HG03045 (cell line): ENCODE measurements around the gene PSME1.
A peak's percentile ranks its signal among the peaks of the same experiment; 100 is the strongest.

ENCODE experiments used
- ATAC-seq: cut with Tn5 transposase; IDR thresholded peaks from one replicate; pipeline ENCODE4 v1.9.1; 2021; ENCODE audit warnings: mild to moderate bottlenecking, moderate library complexity; ENCODE audit not compliant: unreplicated experiment

The PSME1 gene

DNA sequence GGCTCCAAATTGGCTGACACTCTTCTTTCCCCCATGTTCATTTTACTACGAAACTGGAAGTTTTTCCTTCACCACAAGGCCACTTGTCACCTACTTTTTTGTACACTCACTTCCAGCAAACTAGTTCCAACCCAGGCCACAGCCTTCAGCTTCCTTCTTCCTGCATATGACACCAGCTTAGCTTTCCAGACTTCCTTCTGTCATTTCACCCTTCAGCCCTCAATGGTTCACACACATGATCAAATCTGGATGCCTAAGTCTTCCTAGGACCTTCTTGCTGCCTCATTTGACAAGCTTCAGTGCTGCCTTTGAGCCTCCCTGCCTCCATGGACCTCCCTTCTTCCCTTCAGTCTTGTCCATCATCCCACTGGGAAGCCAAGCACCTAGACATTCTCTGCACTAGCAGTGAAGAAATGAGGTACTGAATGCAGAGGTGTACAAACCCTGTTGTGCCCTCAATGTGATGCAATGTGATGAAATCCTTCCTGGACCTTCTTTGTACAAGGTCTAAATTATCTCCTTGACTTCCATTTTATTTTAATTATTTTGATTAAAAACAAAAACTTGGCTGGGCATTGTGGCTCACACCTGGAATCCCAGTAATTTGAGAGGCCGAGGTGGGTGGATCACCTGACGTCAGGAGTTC lies 31.6 kb downstream of the PSME1 start:
- ATAC-seq = no peak

DNA sequence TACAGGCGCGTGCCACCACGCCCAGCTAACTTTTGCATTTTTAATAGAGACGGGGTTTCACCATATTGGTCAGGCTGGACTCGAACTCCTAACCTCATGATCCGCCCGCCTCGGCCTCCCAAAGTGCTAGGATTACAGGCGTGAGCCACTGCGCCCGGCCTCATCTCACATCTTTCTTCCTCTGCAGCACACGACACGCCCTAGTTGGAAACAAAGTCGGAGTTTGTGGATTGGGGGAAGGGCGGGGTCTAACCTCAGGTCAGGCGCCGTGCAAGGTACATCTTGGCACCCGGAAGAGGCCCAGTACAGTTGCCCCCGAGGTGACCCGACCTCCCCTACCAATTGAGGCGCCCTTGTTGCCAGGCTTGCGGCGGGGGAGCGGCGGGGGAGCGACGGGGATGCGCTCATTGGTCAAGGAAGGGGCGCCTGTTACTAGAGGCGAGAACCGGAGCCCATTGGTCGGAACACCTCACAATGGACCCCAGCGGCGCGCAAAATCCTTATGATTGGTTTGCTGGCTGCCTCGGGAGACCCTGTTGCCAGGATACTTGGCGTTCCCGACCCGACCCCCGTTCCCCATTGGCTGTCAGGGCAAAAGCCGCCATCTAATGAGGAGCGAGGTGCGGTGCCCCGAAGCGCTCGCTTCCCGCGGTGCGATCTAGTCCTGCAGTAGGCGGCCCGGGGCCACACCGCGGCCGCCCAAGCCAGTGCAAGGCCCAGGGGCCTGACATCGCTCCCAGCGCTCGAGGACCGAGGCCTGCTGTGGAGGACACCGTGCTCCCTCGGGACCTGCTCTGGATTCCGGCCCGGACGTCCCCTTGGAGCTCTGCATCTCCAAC lies 35.6 kb downstream of the PSME1 start, which contains the start of gene REC8:
Gene REC8, plus strand, starts transcription at position 659 of the 839 bp plus-strand sequence. CDS start 473 bp downstream, outside the sequence.
- peak; percentile 59 for ATAC-seq

DNA sequence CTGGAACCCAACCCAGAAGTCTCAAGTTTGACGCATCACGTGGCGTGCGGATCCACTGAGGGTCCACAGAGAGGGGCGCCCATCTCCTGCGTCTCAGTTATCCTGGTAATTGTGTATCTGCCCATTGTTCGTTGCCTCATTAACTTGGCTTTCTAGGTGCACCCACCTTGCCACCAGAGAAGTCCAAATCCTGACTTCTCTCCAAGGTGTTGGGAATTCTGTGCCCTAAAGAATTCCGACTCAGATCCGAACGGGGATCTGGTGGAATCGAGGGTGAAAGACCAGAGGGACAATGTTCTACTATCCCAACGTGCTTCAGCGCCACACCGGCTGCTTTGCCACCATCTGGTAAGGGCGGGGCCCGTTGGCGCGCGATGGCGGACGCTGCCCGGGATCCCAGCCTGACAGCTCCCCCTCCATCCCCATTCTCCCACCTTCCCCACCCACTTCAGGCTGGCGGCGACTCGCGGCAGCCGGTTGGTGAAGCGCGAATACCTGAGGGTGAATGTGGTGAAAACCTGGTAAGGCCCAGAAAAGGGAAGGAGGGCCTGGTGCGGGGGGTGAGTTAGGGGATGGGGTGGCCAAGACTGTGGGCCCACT lies 36.4 kb downstream of the PSME1 start:
- ATAC-seq = no peak

DNA sequence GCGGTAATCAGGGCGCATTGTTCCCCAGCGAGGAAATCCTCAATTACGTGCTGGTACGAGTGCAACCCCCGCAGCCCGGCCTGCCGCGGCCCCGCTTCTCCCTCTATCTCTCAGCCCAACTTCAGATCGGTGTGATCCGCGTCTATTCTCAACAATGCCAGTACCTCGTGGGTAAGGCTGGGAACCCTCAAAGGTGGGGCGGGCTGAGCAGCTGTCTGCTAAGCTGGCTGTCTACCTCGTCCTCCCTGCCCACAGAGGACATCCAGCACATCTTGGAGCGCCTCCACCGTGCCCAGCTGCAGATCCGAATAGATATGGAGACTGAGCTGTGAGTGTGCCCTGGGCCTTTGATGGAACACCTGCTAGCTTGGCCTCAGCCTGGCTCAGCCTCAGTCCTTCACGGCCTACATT lies 36.9 kb downstream of the PSME1 start:
- ATAC-seq = no peak

DNA sequence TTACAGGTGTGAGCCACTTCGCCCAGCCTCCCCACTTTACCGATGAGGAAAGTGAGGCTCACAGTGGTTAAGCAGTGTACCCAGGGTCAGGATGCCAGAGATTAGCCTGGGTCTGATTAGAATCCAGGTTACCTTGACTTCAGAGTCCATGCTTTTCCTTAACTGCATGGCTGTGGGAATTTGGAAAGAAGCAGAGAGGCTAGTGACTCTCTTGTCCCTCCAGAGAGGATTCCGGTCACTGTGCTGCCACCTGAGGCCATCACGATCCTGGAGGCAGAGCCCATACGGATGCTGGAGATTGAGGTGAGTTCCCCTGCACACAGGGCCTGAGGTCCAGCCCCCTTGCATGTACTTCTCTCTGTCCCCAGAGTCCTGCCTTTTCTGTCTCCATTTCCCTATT lies 40.6 kb downstream of the PSME1 start:
- ATAC-seq = no peak

DNA sequence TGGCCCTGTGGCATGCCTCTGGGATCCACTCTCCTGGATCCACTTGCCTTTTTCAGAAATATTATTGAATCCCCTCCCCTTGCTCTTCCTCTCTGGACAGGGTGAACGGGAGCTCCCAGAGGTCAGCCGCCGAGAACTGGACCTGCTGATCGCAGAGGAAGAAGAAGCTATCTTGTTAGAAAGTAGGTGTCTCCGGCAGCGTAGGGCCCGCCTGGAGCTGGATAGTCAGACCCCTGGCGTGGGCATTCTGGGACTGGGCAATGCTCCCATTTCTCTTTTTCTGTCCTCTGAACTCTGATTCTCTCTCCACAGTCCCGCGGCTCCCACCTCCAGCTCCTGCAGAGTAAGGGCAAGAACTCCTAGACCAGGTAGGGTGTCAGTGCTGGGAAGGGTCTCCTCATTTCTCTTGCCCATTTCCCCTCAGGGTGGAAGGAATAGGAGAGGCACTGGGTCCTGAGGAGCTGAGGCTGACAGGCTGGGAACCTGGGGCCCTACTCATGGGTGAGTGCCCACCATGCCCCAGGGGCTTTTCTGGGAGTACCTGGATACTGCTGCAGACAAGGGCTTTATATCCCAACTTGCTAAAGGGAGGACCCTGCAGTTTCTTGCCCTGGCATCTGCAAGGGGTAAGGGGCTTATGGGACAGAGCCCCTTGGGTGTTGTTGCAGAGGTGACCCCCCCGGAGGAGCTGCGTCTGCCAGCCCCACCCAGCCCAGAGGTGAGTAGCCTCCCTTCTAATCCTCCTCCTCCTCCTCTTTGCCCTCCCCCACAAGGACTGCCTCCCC lies 41.2 kb downstream of the PSME1 start:
- ATAC-seq = no peak

DNA sequence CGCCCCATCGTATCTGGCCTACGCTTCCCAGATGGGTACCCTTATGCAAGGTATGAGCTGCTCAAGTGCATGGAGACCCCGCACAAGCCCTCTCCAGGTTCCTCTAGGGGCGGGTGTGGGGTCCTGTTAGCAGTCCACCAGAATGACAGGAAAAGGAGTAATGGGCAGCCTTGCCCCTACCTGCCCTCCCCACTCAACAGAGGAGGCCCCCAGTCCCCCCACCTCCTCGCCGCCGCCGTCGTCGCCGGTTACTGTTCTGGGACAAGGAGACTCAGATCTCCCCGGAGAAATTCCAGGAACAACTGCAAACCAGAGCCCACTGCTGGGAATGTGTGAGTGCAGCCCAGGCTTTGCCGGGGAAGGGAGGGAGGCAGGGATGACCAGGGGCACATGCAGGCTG lies 41.9 kb downstream of the PSME1 start:
- no peak for ATAC-seq

DNA sequence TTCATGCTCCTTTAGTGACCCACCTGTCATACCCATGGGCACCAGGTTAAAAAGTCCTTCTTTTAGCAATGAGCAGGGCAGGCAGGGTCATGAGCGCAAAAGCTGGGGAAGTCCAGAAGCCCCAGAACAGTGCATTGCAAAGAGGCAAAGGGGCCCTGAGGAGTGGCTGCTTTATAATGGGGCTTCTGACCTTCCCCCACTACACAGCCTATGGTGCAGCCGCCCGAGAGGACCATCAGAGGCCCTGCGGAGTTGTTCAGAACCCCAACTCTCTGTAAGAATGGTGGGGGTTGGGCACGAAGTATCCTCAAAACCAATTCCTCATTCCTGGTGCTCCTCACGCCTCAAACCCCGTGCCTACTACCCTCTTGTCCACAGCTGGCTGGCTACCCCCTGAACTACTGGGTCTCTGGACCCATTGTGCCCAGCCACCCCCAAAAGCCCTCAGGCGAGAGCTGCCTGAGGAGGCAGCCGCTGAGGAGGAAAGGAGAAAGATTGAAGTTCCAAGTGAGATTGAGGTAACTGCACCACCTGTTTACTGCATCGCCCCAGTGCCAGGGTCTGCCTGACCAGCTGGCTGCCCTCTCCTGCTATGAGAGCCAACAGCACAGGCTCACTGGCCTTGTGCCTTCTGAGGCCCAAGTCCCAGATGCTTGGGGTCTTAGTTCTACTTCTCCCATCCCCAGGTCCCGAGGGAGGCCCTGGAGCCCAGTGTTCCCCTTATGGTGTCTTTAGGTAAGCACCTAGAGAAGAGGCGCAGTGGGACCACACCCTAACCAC lies 42.6 kb downstream of the PSME1 start:
- no peak for ATAC-seq

DNA sequence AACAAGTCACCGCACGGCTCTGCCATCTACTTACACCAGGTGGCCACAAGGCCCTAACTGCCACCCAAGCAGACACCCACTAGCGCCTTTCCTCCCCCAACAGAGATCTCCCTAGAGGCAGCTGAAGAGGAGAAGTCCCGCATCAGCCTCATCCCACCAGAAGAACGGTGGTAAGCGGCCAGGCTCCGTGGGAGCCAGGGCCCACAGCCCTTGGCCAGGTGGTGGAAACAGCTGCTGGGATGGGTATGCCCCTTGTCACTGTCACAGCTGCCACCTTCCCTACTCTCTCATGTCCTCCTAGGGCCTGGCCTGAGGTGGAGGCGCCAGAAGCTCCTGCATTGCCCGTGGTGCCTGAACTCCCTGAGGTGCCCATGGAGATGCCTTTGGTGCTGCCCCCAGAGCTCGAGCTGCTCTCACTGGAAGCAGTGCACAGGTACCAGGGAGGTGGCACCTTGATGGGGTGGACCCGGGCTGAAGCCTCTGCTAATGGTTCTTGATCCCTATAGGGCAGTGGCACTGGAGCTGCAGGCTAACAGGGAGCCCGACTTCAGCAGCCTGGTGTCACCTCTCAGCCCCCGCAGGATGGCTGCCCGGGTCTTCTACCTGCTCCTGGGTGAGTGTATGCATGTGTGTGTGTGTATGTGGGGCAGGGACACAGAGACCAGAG lies 43.4 kb downstream of the PSME1 start:
- no peak for ATAC-seq

DNA sequence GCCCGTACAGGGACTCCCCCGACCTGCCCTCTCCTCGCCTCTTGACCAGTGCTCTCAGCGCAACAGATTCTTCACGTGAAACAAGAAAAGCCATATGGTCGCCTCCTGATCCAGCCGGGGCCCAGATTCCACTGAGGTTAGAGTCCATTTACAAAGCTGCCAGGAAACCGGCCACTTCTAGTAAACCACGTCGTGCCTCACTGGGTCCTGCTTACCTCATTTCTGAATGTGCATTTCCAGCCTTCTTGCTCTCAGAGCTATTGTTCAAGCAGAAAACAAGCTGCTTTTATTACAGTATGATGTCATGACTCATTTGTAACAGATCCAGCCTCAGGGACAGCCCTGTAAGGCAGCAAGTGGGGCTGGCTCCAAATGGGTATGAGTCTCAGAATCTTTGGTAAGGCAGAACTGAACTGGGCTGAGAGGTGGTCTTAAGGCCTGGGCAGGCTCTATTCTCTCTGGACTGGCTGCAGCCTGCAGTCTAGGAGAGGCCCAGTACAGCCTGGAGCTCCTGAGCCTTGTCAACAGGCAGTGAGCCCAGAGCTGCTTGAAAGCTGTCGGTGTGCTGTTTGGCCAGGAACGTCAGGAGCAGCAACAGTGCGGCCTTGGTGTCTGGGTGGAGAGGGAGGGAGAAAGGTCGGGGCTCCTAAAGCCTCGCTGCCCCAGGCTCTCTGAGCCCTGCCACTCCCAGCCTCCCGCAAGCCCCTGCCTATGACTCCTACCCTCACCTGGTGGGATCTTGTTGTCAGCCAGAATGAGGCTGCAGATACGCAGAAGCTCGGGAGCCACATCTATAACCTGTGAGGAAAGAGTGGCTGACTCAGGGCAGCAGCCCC lies 44.2 kb downstream of the PSME1 start:
- no peak for ATAC-seq

DNA sequence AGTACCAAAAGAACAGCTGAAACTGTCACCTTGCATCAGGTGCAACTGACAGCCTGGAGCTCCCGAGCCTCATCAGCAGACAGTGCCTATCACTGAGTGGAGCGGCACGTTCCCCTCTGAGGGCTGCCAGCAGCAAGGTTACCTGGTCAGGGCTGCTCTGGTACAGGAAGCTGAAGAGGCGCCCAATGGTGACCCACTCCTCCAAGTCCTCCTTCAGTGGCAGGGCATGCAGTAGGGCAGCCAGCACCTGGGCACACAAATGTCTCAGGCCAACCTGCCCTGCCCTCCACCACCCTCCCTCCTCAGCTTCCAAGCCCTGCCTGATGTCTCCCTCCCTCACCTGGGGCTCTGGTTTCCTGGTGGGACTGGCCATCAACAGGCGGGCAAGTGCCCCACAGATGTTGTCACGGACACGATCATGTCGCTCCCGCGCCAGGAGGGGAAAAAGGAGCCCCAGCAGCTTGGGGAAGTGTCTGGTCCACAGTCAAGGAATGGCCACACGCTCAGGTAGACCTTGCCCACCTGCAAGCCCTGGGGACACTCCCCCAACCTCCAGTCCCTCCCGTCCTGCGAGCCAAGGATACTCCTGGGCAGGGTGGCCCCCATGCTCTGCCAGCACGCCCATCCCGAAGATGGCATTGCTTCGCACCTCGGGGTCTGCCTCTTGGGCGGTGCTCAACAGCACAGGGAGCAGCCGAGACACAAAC lies 45.5 kb downstream of the PSME1 start:
- ATAC-seq = no peak

DNA sequence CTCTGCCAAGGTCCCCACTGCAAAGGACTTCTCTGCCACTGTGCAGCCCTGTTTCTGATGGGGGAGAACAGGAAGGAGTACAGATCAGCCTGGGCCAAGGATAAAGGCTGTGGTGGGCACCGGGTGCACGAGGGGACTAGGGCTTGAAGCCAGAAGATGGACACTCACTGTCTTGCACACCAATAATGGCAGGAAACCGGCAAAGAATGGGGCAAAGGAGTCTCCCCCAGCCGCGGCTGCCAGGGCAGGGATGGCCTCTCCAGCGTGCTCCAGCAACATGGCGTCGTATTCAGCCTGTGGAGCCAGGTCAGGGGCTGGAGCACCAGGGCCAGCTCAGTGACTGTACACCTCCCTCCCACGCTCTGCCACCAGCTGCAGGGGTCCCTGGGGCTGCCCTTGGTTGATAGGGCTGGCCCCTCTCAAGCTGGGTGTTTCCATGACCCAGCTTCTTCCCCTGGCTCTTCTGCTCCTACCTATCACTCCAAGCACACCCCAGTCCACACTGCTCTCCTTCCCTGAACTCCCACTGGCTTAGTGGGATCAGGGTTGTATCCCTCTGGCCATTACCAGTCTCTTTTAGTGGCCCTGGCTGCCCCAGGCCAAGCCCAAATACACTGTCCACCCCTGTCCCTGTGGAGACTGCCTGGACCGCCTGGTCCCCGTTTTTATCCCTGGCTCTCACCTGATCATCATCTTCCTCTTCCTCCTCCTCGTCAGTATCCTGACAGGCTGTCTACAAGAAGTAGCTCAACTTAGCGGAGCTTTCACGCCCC lies 46.3 kb downstream of the PSME1 start:
- ATAC-seq = no peak

DNA sequence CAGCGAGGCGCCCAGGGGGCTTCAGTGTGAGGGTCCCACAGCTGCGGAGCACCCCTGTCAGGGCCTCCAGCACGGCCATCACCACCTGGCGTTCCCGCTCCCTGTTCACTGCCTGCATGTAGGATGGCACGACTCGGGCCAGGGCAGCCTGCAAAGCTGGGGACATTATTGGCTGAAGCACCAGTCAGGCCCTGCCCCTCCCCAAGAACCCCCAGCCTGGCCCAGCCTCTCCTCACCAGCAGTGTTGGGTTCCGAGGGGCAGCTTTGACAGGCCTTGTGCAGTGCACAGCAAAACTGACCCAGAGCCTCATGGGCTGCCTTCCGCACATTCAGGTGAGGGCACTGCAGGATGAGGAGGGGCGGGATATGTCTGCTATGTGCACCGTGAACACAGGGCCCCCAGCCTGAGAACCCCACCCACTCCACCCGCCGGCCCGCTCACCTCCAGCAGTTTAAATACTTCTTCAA lies 47.1 kb downstream of the PSME1 start:
- no peak for ATAC-seq

DNA sequence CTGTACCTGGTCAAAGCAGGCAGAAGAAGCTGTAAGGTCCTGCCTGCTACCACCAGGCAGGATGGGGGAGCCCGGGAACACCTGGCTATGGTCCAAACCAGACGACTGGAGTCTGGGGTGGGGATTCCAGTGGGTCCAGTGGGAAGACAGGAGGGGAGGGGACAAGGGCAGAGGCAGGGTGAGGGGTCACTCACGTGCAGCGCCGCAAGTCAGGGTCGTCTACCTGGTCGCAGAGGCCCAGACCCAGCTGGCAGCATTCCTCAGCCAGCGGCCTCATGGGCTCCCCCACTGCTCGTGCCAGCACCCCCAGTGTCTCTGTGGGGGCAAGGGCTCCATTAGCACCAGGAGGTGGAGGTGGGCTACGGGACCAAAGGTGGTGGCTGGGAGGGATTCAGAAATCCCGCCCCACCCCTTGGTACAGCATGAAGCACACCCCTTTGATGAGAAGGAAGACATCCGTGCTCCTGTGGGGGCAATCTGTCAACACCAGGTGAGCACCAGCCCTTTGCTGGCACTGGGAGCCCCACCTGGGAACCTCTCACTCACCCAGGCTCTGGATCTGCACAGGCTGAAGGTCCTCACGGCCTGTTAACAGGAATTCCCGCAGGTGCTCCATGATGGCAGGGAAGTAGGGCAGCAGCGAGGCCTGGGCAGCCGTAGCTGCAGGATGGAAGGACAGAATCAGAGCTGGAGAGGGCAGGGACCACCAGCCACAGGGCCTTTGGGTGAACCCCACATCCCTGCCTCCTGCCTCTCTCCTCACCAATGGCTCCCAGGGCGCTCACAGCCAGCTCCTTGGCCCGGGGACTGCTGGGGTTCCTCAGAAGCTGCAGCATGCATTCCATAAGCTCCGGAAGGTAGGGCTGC lies 48.3 kb downstream of the PSME1 start:
- no peak for ATAC-seq

DNA sequence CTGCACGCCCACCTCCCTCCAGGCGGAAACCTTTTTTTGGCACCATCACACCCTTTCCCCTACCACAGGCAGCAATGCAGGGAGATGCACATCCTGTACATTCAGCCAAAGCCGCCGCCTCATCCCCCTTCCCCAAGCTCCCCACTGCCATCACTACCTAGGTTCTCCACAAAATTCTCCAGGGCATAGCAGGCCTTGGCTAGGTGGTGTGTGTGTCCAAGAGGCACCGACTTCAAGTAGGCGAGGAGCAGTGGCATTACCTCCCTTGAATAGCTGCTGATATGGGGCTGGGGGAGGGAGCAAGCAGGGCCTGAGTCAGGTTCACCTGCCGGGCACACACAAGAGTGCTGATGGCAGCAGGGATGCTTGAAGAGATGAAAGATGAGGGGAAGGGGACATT lies 49.0 kb downstream of the PSME1 start:
- no peak for ATAC-seq

DNA sequence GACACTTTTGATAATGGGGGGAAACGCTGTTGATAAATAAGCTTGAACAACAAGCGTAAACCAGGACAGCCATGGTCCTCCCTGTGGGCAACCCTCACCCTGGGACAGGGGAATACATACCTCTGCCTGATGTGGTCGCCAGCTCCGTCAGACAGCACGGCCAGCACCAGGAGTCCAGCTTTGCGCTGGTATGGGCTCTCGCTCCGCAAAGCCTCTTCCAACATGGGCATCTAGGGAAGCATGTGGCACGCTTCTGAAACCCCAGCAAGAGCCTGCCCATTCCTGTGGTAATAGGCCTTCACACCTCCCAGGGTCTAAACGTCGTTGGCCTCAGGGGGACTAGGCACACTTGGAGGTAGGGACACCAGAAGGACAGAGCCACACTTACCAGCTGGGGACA lies 49.7 kb downstream of the PSME1 start:
- no peak for ATAC-seq
